WERI-Rb-1 (cell line): ENCODE data around the gene MAN1A1.

Experiments used
- DNase-seq: peaks from one replicate; pipeline ENCODE4 v3.0.0-alpha.2; 2020
- H3K27ac ChIP-seq: fragments of 250-450 bp; sonication (Bioruptor Pico); 2 replicates; pipeline ENCODE4 v1.5.1; 2020; ENCODE audit warnings: mild to moderate bottlenecking, moderate library complexity
- H3K27me3 ChIP-seq: fragments of 250-450 bp; sonication (Bioruptor Pico); 2 replicates; pipeline ENCODE4 v1.5.1; 2021; ENCODE audit warnings: mild to moderate bottlenecking, low read depth, moderate library complexity; ENCODE audit not compliant: insufficient read depth, severe bottlenecking
- H3K36me3 ChIP-seq: fragments of 250-450 bp; sonication (Bioruptor Pico); 2 replicates; pipeline ENCODE4 v1.5.1; 2020; ENCODE audit warnings: mild to moderate bottlenecking, moderate library complexity
- H3K4me3 ChIP-seq: 2 replicates; pipeline ENCODE4 v1.5.1; 2011; ENCODE audit warnings: low read depth, mild to moderate bottlenecking, control low read depth, low read length
- H3K9me3 ChIP-seq: fragments of 250-450 bp; sonication (Bioruptor Pico); 2 replicates; pipeline ENCODE4 v1.5.1; 2021; ENCODE audit warnings: mild to moderate bottlenecking, moderate library complexity; ENCODE audit not compliant: severe bottlenecking
- TF ChIP-seq, protein P1 (sequence below): IDR thresholded peaks from 2 replicates; pipeline ENCODE4 v1.5.1; 2011; ENCODE audit warnings: low read depth, mild to moderate bottlenecking, control low read depth, inconsistent platforms, low read length

The MAN1A1 gene

DNA sequence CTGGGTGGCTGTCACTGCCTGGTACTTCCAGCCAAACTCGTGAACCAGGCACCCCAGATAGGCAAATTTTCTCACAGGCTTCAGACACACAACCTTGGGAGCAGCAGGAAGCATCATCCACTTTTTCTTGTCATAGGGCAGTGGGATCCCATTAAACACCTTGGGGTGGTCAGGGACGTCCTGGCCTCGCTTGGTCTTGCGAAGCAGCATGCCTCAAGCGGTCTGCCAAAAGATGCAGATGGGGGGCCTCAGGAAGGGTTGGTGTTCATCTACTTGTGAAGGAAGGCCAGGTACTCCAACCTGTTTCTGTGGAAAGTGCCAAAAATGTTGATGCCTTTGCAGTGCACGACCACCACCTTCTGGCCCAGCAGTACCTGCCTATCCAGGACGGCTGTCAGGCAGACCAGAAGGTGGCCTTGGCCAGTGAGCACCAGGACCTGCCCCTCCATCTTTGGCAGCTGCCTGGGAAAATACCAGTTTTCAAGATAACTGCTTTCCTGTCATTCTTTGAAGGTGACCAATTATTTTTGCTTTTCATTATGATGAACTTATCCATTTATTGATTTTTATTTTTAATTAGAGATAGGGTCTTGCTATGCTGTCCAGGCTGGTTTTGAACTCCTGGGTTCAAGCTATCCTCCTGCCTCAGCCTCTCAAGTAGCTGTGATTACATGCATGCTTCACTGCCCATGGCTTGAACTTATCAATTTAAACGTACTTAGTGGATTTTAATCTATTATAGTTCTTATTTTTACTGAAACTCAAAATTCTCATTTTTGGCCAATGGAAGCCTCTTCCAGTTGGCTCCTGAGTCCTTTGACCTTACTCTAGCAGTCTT lies 80.1 kb downstream of the MAN1A1 start:
- Histone ChIP-seq H3K36me3 (no peaks in the 10 kb centered on the region), H3K27me3 (no peaks in the 10 kb centered on the region), H3K9me3 (peaks cover 5% of the 10 kb centered on the region), H3K4me3 (no peak overlapping the region), H3K27ac (no peak overlapping the region)
- TF ChIP-seq, protein P1, sequence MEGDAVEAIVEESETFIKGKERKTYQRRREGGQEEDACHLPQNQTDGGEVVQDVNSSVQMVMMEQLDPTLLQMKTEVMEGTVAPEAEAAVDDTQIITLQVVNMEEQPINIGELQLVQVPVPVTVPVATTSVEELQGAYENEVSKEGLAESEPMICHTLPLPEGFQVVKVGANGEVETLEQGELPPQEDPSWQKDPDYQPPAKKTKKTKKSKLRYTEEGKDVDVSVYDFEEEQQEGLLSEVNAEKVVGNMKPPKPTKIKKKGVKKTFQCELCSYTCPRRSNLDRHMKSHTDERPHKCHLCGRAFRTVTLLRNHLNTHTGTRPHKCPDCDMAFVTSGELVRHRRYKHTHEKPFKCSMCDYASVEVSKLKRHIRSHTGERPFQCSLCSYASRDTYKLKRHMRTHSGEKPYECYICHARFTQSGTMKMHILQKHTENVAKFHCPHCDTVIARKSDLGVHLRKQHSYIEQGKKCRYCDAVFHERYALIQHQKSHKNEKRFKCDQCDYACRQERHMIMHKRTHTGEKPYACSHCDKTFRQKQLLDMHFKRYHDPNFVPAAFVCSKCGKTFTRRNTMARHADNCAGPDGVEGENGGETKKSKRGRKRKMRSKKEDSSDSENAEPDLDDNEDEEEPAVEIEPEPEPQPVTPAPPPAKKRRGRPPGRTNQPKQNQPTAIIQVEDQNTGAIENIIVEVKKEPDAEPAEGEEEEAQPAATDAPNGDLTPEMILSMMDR, result no peak
- no peak for DNase-seq

DNA sequence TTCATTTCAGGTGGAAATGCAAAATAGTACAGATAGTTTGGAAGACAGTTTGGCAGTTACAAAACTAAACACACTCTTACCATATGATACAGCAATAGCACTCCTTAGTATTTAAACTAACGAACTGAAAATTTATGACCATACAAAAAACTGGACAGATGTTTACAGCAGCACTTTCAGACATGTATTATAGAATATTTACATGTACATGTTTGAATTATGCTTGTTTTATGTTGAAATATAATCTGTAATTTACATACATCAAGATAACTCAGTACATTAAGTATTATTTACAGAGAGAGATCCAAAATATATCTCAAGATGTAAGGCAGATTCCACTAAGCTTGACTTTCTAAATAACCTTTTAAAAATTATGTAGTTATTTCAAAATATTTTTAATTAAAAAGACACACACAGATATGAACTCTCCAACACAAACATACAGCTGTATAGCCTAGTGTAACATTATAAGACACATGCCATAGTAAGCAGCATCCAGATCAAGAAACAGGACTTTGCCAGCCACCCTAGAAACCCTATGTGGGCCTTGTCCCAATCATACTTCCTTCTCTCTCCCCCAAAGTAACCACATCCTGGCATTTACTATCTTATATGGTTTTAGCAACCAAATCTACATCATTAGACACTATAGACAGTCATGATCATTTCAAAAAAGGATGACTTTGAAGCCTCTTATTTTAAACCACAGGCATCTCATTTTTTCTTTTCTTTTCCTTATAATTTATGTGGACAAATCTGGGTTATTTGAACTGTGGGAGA lies 82.2 kb downstream of the MAN1A1 start:
- no peak for DNase-seq
- Histone ChIP-seq H3K27me3 (no peaks in the 10 kb centered on the region), H3K36me3 (no peaks in the 10 kb centered on the region), H3K27ac (no peak overlapping the region), H3K4me3 (no peak overlapping the region), H3K9me3 (peaks cover 5% of the 10 kb centered on the region)
- TF ChIP-seq, protein P1, result no peak

DNA sequence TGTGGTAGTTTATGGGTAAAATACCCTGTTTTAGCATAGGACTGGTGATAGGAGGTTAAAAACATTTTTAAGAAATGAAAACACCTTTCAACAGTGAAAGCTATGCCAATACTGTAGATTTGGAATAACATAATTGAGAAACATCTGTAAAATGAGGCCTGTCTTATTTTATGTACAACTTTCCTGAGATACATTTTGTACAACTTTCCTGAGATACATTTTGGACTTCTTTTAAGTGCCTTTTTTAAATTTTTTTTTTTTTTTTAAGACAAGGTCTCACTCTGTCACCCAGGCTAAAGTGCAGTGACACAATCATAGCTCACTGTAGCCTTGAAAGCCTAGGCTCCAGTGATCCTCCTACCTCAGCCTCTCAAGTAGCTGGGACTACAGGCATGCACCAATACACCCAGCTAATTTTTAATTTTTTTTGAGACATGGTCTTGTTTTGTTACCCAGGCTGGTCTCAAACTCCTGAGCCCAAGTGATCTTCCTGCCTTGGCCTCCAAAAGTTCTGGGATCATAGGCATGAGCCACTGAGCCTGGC lies 84.6 kb downstream of the MAN1A1 start:
- no peak overlapping the region for H3K4me3 ChIP-seq
- DNase-seq, result no peak
- TF ChIP-seq, protein P1, result no peak
- H3K27ac ChIP-seq, result no peak overlapping the region
- H3K36me3 ChIP-seq, result no peaks in the 10 kb centered on the region
- no peaks in the 10 kb centered on the region for H3K9me3 ChIP-seq
- no peaks in the 10 kb centered on the region for H3K27me3 ChIP-seq

DNA sequence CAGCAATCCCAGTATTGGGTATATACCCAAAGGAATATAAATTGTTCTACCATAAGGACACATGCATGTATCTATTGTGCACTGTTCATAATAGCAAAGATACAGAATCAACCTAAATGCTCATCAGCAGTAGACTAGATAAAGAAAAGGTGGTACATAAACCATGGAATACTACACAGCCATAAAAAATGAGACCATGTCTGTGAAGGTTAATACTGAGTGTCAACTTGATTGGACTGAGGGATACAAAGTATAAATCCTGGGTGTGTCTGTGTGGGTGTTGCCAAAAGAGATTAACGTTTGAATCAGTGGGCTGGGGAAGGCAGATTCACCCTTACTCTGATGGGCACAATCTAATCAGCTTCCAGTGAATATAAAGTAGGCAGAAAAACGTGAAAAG lies 86.9 kb downstream of the MAN1A1 start:
- H3K4me3 ChIP-seq, result no peak overlapping the region
- DNase-seq, result no peak
- no peaks in the 10 kb centered on the region for H3K36me3 ChIP-seq
- H3K27me3 ChIP-seq, result no peaks in the 10 kb centered on the region
- H3K9me3 ChIP-seq, result no peaks in the 10 kb centered on the region
- TF ChIP-seq, protein P1, result no peak
- no peak overlapping the region for H3K27ac ChIP-seq

DNA sequence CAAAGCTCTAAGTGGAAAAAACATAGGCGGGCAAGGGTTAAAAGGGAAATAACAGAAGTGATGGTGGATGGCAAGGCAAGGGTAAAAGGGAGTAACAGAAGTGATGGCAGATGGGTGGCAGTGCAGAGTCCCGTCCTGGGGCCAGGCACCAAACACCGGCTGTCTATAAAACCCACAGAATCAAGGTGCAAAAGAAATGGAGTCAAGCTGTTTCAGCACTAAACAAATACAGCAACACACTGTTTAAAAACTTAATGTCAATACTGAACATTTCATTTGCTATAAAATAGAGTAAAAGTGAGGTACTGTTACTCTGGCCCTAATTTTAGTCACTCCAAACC lies 87.6 kb downstream of the MAN1A1 start:
- DNase-seq, result no peak
- Histone ChIP-seq H3K27ac (no peak overlapping the region), H3K27me3 (no peaks in the 10 kb centered on the region), H3K36me3 (no peaks in the 10 kb centered on the region), H3K9me3 (no peaks in the 10 kb centered on the region), H3K4me3 (no peak overlapping the region)
- TF ChIP-seq, protein P1, result no peak
